GM18858 (cell line): Measurements from ENCODE around the gene STX18.
A peak's percentile ranks its signal among the peaks of the same experiment; 100 is the strongest.

Source experiments
- ATAC-seq: cut with Tn5 transposase; IDR thresholded peaks from one replicate; pipeline ENCODE4 v1.9.1; 2021; ENCODE audit not compliant: unreplicated experiment

Gene STX18

GRCh38 chr4:4440333-4441061, 101.4 kb downstream of the STX18 start:
- ATAC-seq, result peak; percentile 61

- no peak for ATAC-seq
These were observed 102.1 kb downstream of the STX18 start for GRCh38 chr4:4439782-4440181.

- no peak for ATAC-seq
These were observed 103.0 kb downstream of the STX18 start for GRCh38 chr4:4438891-4439290.

DNA sequence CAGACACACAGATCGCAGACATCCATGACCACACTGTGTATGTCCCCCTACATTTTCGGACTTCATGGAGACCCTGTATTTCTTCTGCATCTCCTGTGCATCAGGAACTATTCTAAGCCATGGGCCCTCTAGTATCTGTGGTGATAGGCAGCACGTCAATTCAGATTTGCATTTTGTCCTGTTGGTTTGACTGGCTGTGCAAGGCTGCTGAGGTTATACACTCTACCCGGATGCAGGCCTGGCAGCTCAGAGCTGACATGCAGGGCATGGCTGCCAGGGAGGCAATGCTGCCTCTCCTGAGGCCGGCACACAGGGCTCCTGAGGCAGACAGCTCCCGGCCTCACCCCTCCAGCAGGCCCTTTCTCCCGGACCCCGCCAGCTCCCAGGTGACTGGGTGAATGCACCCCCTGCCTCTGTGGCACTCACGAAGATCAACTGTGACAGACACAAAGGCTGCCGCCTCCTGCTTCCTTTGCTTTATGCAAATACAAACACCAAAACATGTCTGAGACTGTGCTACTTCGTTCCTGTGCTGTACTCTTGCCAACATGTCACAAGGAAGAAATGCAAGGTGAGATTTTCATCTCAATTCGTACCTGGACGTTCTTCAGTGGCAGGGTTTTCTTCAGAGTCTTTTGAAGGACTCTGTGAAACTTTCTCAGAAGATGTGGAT, 103.9 kb downstream of the STX18 start:
- ATAC-seq, result no peak

DNA sequence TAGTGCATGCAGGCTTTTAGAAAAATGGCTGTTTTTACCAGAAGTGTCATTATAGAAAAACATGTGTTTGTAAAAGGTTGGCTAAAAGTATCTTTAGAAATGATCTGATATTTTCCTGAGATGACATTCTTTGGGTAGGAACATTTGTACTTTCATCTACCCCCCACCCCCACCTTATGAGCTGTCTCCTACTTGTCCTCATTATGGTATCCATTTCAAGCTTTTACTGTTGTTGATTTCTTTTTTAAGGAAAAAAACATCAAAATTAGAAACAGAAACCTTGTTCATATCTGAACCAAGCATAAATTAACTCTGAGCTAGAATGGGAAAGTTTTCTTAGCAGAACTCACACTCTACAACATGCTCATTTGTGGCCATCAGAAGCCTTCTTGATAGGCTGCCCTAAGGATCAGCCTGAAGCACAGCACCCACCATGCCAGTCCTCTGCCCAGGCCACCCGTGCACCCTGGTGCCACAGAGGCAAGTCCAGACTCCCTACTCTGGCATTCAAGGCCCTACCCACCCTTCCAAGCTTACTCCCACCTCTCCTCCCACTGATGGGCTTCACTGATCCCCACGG, 105.5 kb downstream of the STX18 start:
- no peak for ATAC-seq

DNA sequence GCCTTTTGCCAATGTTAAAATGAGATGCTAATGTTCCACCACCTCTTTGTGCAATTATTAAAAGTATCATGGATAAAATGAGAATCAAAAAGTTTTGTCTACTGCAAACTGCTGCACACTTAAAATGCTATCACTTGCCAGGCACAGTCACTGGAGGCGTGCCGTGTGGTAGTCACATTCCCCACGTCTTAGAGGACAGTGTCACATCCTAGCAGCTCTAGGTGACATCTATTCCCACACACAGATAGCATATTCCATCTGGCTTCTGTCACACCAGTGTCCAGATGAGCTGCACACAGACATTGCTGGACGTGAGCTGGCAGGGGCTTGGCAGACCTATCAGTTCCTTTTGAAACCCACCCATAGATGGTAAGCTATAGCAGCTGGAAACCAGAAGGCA, 107.9 kb downstream of the STX18 start:
- no peak for ATAC-seq

DNA sequence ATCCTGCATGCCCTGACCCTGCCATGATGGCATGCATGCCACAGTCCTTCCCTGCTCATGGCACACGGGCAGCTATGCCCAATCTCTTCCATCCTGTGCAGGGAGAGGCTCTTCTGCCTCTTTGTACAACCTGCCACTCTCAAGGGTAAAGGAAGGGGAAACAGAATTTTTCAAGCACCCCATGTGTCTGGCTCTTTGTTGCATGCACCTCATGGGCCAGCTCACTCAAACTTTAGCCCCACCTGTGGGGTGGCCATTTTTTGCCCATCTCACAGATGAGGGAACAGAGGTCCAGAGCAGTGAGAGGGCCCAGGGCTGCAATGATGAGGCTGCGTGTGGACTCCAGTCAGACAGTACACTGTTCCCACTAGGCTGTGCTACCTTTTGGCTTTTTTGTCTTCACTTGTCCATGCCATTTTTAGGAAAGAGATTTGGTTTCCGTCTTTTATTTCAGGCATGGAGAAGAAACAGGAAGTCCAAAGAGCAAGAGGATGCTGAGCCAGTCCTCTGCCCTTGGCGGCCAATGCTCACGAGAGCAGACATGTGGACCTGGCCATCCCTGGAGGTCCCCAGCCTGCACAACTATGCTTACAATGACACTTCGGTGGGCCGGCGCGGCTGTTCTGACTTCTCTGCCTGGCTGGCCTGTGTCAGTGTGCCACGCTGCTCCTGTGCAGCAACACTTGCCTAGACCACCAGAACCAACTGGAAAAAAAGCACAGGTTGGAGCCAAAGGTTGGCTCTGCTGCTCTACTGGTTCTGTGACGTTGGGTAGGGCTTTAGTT, 109.3 kb downstream of the STX18 start:
- no peak for ATAC-seq

- ATAC-seq, result peak; percentile 76
These were observed 111.2 kb downstream of the STX18 start for GRCh38 chr4:4430492-4431195.

DNA sequence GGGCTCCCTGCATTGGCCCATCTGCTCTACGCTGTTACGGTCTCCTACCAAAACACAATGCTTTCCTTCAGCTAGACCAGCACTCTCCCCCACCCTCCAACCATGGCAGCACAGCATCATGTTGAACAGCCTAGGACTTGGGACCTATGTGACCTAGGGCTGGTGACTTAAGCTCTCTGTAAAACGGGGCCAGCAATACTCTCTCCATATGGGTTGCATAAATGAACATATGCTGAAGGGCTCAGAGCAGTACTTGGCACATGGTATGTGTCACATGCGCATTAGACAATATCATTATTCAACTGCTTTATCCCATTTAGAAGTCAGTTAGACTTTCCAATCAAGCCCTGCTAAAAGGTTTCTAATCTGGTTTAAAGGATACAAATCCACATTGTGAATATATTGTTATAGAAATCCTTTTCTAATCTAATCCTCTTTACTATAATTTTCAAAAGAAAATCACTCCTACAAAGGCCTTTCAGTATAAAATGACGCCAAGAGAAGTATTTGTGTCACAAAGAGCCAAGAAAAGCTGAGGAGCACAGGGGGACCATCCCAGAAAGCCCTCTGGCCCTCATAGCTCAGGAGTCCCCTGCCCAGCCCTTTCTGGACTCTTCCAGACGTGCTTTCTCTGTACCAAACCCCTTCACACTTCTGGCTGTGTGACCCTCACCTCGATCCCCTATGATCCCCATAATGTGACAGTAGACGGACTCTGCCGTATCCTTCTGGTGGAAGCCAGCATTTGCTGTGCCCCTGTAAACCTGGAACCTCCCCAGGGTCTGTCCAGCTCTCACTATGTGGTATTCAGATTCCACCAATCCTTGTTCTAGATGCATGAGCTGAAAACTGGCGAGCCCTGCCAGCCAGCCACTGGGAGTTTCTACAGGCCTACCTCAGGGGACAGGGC, 112.6 kb downstream of the STX18 start:
- ATAC-seq, result no peak

- ATAC-seq, result no peak
These were observed 114.0 kb downstream of the STX18 start for GRCh38 chr4:4427886-4428285.

GRCh38 chr4:4427121-4427870, 114.6 kb downstream of the STX18 start:
- no peak for ATAC-seq

DNA sequence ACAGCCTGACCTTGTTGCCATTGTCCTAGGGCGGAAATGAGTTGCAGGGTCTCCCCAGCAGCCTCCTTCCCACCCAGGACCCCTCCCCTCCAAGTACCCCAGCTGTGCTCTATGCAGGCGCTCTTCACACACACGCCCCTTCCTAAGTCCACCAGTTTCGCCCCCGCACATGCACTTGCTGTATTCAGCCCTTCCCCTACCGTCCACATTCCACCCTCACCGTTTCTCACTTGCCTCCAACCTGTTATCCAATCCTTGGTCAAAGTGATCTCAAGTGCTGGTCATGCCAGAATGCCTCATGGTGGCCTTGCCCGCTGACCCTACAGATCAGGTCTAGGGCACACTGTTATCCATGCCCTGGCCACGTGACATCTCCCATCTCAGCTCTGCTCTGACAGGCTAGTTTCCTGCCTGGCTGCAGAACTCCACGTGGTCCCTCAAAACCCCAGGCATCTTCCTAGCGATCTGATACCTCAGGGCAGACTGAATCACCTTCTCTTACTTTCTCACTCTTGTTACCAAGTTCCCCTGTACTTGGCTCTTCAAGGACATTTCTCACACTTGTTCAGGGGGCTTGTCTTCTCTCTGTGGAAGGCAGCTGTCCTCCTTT, 115.2 kb downstream of the STX18 start:
- no peak for ATAC-seq

GRCh38 chr4:4425696-4426095, 116.2 kb downstream of the STX18 start:
- ATAC-seq, result no peak

DNA sequence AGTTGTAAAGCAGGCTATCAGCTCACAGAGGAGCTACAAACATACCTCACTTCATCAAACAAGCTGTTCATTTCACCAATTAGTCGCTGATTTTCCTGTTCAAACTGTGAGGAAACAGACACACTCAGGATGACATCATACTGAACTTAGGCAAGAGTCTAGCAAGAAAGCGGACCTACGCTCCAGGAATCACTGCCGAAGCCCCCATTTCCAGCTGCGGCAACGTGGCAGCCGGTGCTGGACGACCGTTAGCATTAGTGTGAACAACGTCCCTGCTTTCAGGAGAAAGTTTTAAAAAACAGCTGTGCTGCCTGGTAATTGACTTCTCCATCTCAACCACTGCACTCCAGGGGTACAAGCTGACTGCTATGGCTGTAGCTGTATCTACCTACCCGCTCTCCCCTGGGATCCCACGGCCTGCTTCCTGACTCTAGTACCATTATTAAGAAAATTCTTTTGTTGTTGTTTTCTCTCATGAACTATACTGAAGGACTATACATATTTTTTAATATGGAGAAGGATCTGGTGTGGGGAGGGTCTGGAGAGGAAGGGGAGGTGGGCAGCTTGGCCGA, 116.6 kb downstream of the STX18 start:
- ATAC-seq, result no peak

GRCh38 chr4:4424499-4425115, 117.2 kb downstream of the STX18 start:
- no peak for ATAC-seq

- no peak for ATAC-seq
These were observed 117.9 kb downstream of the STX18 start for GRCh38 chr4:4423706-4424498.

DNA sequence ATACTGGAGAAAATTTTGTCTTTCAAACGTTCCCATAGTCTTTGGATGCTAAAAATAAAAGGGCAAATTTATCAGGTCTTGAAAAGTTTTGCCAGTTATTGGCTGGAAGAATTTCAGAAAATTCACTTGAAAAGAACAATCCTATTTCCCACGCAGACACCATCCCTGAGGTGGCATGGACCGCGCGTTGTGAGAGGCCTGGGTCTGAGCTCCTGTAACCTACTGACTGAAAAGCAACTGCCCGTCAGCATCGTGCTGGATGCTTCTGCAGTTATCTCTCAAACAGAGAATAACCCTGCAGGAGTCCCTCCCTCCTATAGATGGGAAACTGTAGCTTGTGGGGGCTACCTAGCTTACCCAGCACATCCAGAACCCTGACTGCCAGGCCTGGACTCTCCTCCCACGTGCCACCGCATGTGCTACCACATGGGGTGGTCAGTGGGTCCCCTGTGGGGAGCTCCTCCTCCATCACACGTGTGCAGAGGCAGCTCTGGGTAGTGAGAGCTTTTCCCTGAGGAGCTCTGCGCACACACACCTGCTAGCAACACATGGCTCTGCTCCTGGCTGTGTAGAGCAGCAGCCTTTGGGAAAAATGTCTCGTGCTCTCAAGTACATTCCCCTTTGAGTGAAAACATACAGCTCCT, 118.9 kb downstream of the STX18 start:
- no peak for ATAC-seq
